ENCODE data around the gene ZNF182.

- TF ChIP-seq POLR2A (IDR thresholded peaks at IDR 0.05): no peak
- no peak for TF ChIP-seq CTCF (IDR thresholded peaks at IDR 0.05)
These were observed 66.9 kb downstream of the ZNF182 start for GRCh38 chrX:47936940-47937317.
